Rectal smooth muscle tissue (tissue), 1 donor: ENCODE measurements around the gene APPL2.

ENCODE experiments used
- H3K27ac ChIP-seq: one replicate; pipeline ENCODE4 v1.7.0; 2013; ENCODE audit warnings: low read depth, low read length, inconsistent platforms
- H3K27me3 ChIP-seq: one replicate; pipeline ENCODE4 v1.7.0; 2013; ENCODE audit warnings: low read length; ENCODE audit not compliant: control insufficient read depth, insufficient read depth
- H3K36me3 ChIP-seq: one replicate; pipeline ENCODE4 v1.7.0; 2013; ENCODE audit warnings: low read length; ENCODE audit not compliant: control insufficient read depth, insufficient read depth
- H3K4me1 ChIP-seq: one replicate; pipeline ENCODE4 v1.7.0; 2013; ENCODE audit warnings: low read length; ENCODE audit not compliant: control insufficient read depth, insufficient read depth
- H3K4me3 ChIP-seq: one replicate; pipeline ENCODE4 v1.7.0; 2013; ENCODE audit warnings: low read length
- H3K9ac ChIP-seq: one replicate; pipeline ENCODE4 v1.7.0; 2013; ENCODE audit warnings: low read length

Gene APPL2

DNA sequence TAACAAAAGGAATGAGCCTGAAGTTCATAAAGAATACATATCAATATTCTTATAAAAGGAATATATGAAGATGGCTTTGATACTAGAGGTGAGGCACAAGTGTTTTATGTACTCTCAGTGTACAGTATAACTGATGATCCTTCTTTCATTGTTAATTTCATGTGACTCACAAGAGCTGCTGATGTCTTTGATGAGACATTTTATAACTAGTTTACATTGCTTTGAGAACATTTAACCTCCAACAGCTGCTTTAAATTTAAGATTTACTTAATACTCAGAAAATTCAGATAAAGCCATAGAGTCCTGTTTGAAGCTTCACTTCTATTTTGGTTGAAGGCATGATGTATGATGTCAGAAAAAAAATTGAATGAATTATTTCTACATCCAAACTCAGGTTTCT lies 68.6 kb downstream of the APPL2 start:
- no peak overlapping the region for H3K27ac ChIP-seq
- H3K27me3 ChIP-seq, result no peaks in the 10 kb centered on the region
- H3K9ac ChIP-seq, result no peak overlapping the region
- H3K36me3 ChIP-seq, result peaks cover 9% of the 10 kb centered on the region
- H3K4me1 ChIP-seq, result no peaks in the 10 kb centered on the region
- no peak overlapping the region for H3K4me3 ChIP-seq

DNA sequence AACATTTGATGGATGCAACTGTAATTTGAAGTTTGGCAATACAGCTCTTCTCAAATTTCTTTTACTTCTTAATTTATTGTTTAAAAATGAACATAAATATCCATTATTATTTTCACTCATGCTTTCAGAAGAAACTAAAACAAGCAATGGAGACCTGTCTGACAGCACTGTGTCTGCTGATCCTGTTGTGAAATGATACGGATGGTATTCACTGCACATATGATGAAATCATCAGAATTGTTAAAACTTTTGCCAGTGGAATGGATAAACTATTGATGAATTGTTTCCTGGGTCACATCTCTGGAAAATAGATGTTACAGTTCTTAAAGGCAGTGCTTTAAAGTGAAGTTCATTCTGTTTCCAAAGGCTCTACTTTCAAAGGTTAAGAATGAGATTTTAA lies 69.2 kb downstream of the APPL2 start:
- Histone ChIP-seq H3K36me3 (peaks cover 9% of the 10 kb centered on the region), H3K27me3 (no peaks in the 10 kb centered on the region), H3K4me3 (no peak overlapping the region), H3K27ac (no peak overlapping the region), H3K9ac (no peak overlapping the region), H3K4me1 (no peaks in the 10 kb centered on the region)

DNA sequence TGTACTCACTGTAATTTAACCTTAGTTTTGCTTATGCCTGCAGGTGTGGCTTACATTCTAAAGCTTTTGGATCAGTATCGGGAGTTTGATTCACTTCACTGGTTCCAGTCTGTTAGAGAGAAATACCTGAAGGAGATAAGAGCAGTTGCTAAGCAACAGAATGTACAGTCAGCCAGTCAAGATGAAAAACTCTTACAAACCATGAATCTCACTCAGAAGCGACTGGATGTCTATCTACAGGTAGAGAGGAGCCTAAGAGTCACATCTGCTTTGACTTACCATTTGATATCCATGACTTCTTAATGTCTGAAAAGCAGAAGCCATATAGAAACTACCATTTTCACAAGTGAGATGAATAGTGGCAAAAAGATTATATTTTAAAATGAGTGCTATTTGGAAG lies 71.9 kb downstream of the APPL2 start:
- H3K36me3 ChIP-seq, result peaks cover 7% of the 10 kb centered on the region
- no peak overlapping the region for H3K9ac ChIP-seq
- no peaks in the 10 kb centered on the region for H3K27me3 ChIP-seq
- H3K4me1 ChIP-seq, result no peaks in the 10 kb centered on the region
- no peak overlapping the region for H3K27ac ChIP-seq
- H3K4me3 ChIP-seq, result no peak overlapping the region

DNA sequence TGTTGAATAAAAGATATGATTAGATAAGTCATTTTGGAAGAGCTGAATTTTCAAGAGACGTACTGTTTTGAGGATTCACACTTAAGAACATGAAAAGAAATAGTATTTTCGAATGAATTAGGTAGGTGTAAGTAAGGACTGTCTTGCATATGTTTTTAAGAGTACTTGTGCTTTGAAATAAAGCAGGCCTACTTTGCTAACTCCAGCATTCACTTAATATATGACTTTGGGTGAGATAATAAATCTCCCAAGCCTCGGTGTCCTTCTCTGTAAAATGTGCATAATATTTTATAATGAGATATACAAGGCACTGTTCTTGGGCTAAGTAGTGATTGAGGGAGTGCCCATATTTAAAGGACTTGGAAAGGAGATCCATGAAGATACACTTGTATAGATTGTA lies 73.8 kb downstream of the APPL2 start:
- Histone ChIP-seq H3K27me3 (no peaks in the 10 kb centered on the region), H3K27ac (no peak overlapping the region), H3K36me3 (peaks cover 7% of the 10 kb centered on the region), H3K9ac (no peak overlapping the region), H3K4me1 (no peaks in the 10 kb centered on the region), H3K4me3 (no peak overlapping the region)

DNA sequence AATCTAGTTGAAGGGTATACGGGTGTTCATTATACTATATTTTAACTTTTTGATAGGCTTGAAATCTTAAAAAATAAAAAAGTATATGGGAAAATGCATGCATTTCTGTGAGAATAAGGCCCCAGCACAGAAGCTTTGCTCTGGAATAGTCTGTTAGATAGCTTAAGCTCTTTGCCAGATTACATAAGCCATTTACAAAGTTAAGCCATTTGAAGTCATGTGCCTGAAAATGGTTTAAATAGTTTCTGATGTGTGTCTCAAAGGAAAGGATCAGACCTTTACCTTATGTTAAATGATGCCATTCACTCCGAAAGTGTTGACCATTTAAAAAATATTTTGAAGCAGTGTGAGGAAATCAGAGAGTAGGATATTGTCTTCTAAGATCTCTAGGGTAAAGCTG lies 77.1 kb downstream of the APPL2 start:
- no peaks in the 10 kb centered on the region for H3K4me1 ChIP-seq
- H3K27me3 ChIP-seq, result no peaks in the 10 kb centered on the region
- no peak overlapping the region for H3K4me3 ChIP-seq
- H3K9ac ChIP-seq, result no peak overlapping the region
- no peak overlapping the region for H3K27ac ChIP-seq
- H3K36me3 ChIP-seq, result peaks cover 14% of the 10 kb centered on the region

DNA sequence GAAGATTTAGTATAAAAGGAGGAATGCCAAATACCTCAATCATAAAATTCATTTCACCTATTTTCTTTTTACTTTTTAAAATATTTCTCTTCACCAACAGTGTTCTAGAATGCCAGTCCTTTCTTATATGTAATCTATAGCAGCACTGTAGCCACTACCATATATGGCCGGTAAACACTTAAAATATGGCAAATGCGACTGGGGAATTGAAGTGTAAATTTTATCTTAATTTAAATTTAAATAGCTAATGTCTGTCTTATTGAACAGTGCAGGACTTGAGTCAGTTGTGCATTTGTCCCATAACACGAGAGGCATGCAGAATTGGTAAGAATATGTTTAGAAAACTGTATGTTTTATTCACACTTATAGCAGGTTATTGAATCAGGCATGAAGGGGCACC lies 78.4 kb downstream of the APPL2 start:
- H3K4me1 ChIP-seq, result no peaks in the 10 kb centered on the region

DNA sequence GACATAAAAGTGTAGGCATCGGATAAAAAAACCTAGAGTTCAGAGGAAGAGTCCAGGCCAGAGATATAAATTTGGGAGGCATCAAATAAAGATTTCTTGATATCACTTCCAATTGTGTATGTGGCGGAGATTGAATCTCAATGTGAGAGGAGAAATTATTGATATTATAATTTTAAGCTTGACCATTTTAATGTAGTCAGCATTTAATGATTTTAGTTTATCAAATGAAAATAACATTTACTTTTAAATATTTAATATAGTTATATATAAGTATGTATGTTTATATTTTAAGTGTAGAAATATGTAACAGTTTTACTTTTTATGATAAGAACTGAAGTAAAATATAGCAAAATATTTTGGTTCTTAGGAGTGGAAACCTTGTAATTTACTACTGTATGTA lies 79.7 kb downstream of the APPL2 start:
- Histone ChIP-seq H3K4me1 (no peaks in the 10 kb centered on the region), H3K27ac (no peak overlapping the region), H3K36me3 (peaks cover 17% of the 10 kb centered on the region), H3K4me3 (no peak overlapping the region), H3K9ac (no peak overlapping the region), H3K27me3 (no peaks in the 10 kb centered on the region)

More for the DNA sequence above, 78.4 kb downstream of the APPL2 start:
- no peak overlapping the region for H3K9ac ChIP-seq
- H3K27ac ChIP-seq, result no peak overlapping the region
- H3K27me3 ChIP-seq, result no peaks in the 10 kb centered on the region
- no peak overlapping the region for H3K4me3 ChIP-seq
- H3K36me3 ChIP-seq, result peaks cover 14% of the 10 kb centered on the region

DNA sequence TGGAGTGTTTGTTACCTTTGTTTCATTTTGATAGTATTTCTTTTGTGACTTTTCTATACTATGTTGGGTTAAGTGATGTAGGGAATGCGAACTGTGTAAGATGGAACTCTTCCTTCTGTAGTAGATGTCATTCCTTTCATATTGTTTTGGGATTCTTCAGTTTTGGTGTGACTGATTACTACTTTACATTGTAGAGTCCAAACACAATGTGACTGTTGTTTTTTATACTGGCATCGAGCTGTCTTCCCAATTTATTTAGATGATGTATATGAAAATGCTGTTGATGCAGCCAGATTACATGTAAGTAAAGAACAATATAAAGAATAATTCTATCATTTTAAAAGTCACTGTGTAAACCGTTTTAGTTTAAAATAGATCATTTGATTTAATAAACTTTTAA lies 93.7 kb downstream of the APPL2 start:
- Histone ChIP-seq H3K4me1 (no peaks in the 10 kb centered on the region), H3K27me3 (no peaks in the 10 kb centered on the region), H3K36me3 (peaks cover 7% of the 10 kb centered on the region), H3K27ac (no peak overlapping the region), H3K4me3 (no peak overlapping the region), H3K9ac (no peak overlapping the region)

DNA sequence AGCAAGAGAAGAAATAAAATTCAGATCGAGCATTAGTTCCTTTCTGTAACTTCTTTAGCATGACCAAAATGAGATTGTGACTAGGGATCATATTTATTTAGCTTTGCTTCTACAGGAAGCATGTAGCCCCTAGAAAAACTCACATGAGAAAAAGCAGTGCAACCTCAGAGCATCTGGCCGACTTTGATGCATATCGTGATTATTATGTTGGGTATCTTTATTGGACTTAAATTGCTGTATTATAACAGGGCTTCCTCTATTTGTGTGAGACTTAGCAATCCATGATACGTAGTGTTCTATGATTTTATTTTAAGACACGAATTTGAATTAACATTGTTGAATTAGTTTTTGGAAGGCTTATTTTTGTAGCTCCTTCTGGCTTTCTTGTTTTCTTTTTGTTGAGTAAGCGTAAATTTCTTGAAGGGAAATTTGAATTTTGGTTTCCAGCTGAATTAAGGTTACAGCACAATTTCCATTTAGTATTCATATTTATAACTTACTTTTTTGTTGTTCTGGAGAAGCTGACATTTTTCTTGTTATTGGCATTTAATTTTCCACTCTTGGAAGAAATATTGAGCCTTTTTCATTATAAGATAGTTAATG lies 94.6 kb downstream of the APPL2 start:
- Histone ChIP-seq H3K4me1 (no peaks in the 10 kb centered on the region), H3K4me3 (no peak overlapping the region), H3K36me3 (peaks cover 7% of the 10 kb centered on the region), H3K27ac (no peak overlapping the region), H3K27me3 (no peaks in the 10 kb centered on the region), H3K9ac (no peak overlapping the region)

DNA sequence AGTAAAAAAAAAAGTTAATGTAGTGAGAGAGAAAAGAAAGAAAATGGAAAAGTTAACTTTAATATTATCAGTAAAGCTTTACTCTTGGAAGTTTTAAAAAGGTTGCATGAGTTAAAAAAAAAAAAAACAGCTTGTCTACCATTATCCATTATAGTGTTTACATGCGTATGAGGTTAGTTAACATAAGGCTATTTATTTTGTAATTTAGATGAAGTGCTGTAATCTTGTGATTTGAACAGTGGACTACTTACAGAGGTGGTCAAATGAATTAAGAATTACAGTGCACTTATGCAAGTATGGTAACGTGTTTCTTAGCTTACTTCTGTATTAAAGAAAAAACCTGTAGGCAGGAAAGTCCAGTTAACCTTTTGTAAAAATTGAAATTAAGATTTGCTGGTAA lies 97.7 kb downstream of the APPL2 start:
- H3K36me3 ChIP-seq, result peaks cover 9% of the 10 kb centered on the region
- no peak overlapping the region for H3K9ac ChIP-seq
- no peaks in the 10 kb centered on the region for H3K27me3 ChIP-seq
- no peak overlapping the region for H3K4me3 ChIP-seq
- no peaks in the 10 kb centered on the region for H3K4me1 ChIP-seq
- H3K27ac ChIP-seq, result no peak overlapping the region
